Hepatocyte (in vitro differentiated cells): Measurements from ENCODE around the gene EEF1AKMT4. TPM values are rescaled to one million over a fixed set of nuclear protein-coding genes. Genes with fewer than 3 reads are reported as not detected.

Source experiments
- DNase-seq: peaks from one replicate; pipeline ENCODE4 v3.0.0-alpha.2; 2016; ENCODE audit warnings: low spot score
- H2AFZ ChIP-seq: fragments of 200-600 bp; sonication (generic); 2 replicates; pipeline ENCODE4 v1.6.0; 2016; ENCODE audit warnings: antibody characterized with exemption, mild to moderate bottlenecking
- H3K27ac ChIP-seq: fragments of 200-600 bp; sonication (generic); 2 replicates; pipeline ENCODE4 v1.5.1; 2016; ENCODE audit warnings: mild to moderate bottlenecking
- H3K27me3 ChIP-seq: fragments of 200-600 bp; sonication (generic); 2 replicates; pipeline ENCODE4 v1.6.1; 2016
- H3K36me3 ChIP-seq: fragments of 200-600 bp; sonication (generic); replicated peaks from 2 replicates; pipeline ENCODE4 v1.5.1; 2016; ENCODE audit warnings: low read depth; ENCODE audit not compliant: insufficient read depth
- H3K4me1 ChIP-seq: fragments of 200-600 bp; sonication (generic); 2 replicates; pipeline ENCODE4 v1.5.1; 2016; ENCODE audit warnings: mild to moderate bottlenecking, moderate library complexity; ENCODE audit not compliant: insufficient read depth
- H3K4me2 ChIP-seq: fragments of 200-600 bp; sonication (generic); 2 replicates; pipeline ENCODE4 v1.6.0; 2016
- H3K4me3 ChIP-seq: fragments of 200-600 bp; sonication (generic); 2 replicates; pipeline ENCODE4 v1.5.1; 2016; ENCODE audit warnings: mild to moderate bottlenecking
- H3K79me2 ChIP-seq: fragments of 200-600 bp; sonication (generic); 2 replicates; pipeline ENCODE4 v1.6.0; 2017; ENCODE audit warnings: mild to moderate bottlenecking
- H3K9me2 ChIP-seq: fragments of 200-600 bp; sonication (generic); replicated peaks from 2 replicates; pipeline ENCODE4 v1.6.0; 2017; ENCODE audit warnings: mild to moderate bottlenecking; ENCODE audit not compliant: insufficient read depth
- H3K9me3 ChIP-seq: fragments of 200-600 bp; sonication (generic); 2 replicates; pipeline ENCODE4 v1.5.1; 2016; ENCODE audit warnings: low read depth, mild to moderate bottlenecking
- H4K20me1 ChIP-seq: fragments of 200-600 bp; sonication (generic); 2 replicates; pipeline ENCODE4 v1.6.0; 2016; ENCODE audit warnings: mild to moderate bottlenecking; ENCODE audit not compliant: insufficient read depth, poor library complexity, severe bottlenecking
- CTCF ChIP-seq: fragments of 200-600 bp; sonication (generic); IDR thresholded peaks from 2 replicates; pipeline ENCODE4 v1.5.1; 2016; ENCODE audit warnings: antibody characterized with exemption, mild to moderate bottlenecking; ENCODE audit not compliant: poor library complexity
- EZH2 ChIP-seq: fragments of 200-600 bp; sonication (generic); IDR thresholded peaks from 2 replicates; pipeline ENCODE4 v1.6.1; 2016; ENCODE audit warnings: antibody characterized with exemption, mild to moderate bottlenecking, borderline replicate concordance
- EZH2phosphoT487 ChIP-seq: fragments of 200-600 bp; sonication (generic); IDR thresholded peaks from one replicate; pipeline ENCODE4 v1.6.1; 2018; ENCODE audit warnings: antibody characterized with exemption, mild to moderate bottlenecking, low read depth, moderate library complexity; ENCODE audit not compliant: unreplicated experiment, severe bottlenecking
- WGBS: methylation state at CpG from one replicate; pipeline ENCODE4 v1.1.6; 2016; ENCODE audit warnings: low lambda C conversion rate; ENCODE audit errors: missing lambda C conversion rate; 5-methylcytosine and 5-hydroxymethylcytosine counted together
- polyA plus RNA-seq: library from polyadenylated mRNA; unstranded; fragments of >200 nt; fragmentation: Nextera tagmentation; extraction: Ambion mirVana; gene quantifications from 2 replicates; pipeline ENCODE4 v1.2.1, GENCODE V29; 2016
- total RNA-seq: library from RNA; depleted of rRNA; stranded (reverse); fragments of >200 nt; gene quantifications from 2 replicates; pipeline ENCODE4 v1.2.3, GENCODE V29; 2014

Gene EEF1AKMT4
- total and polyA plus RNA-seq, 2 experiments from 2014 or later = 9.8 to 13.5 TPM

- H3K9me2 ChIP-seq = no peaks in the 10 kb centered on the region
- H3K27ac ChIP-seq = no peak overlapping the region
- peak overlapping the region; percentile 99 for H3K4me2 ChIP-seq
- H4K20me1 ChIP-seq = no peaks in the 10 kb centered on the region
- no peaks in the 10 kb centered on the region for H3K9me3 ChIP-seq
- H3K4me3 ChIP-seq = peak overlapping the region; percentile 61
- H3K4me1 ChIP-seq = peaks cover 12% of the 10 kb centered on the region
- H3K27me3 ChIP-seq = peaks cover 62% of the 10 kb centered on the region
- no peaks in the 10 kb centered on the region for H3K36me3 ChIP-seq
- peak overlapping the region; percentile 66 for H2AFZ ChIP-seq
- TF ChIP-seq EZH2 (peak; percentile 57), CTCF (no peak), EZH2phosphoT487 (no peak)
- H3K79me2 ChIP-seq = no peaks in the 10 kb centered on the region
- WGBS = 13% methylated on average over 60 of the region's 79 CpGs
- no peak for DNase-seq
Observed at GRCh38 chr3:184230603-184231528, 18.6 kb upstream of the EEF1AKMT4 start.

GRCh38 chr3:184231671-184232070, 17.8 kb upstream of the EEF1AKMT4 start:
- Histone ChIP-seq H3K9me2 (no peaks in the 10 kb centered on the region), H3K36me3 (no peaks in the 10 kb centered on the region), H4K20me1 (no peaks in the 10 kb centered on the region), H3K4me1 (peaks cover 12% of the 10 kb centered on the region), H3K9me3 (no peaks in the 10 kb centered on the region), H3K79me2 (no peaks in the 10 kb centered on the region), H3K4me3 (no peak overlapping the region), H3K27ac (no peak overlapping the region), H3K27me3 (peaks cover 55% of the 10 kb centered on the region), H2AFZ (no peak overlapping the region), H3K4me2 (no peak overlapping the region)
- WGBS = 74% methylated on average over 3 of the region's 3 CpGs
- no peak for DNase-seq
- TF ChIP-seq CTCF (no peak), EZH2phosphoT487 (no peak), EZH2 (no peak)

GRCh38 chr3:184233127-184233843, 16.2 kb upstream of the EEF1AKMT4 start:
- no peaks in the 10 kb centered on the region for H3K9me3 ChIP-seq
- no peaks in the 10 kb centered on the region for H3K9me2 ChIP-seq
- no peak for DNase-seq
- no peak overlapping the region for H2AFZ ChIP-seq
- H4K20me1 ChIP-seq = no peaks in the 10 kb centered on the region
- TF ChIP-seq EZH2 (no peak), CTCF (no peak), EZH2phosphoT487 (no peak)
- H3K4me2 ChIP-seq = no peak overlapping the region
- H3K27ac ChIP-seq = no peak overlapping the region
- H3K27me3 ChIP-seq = peaks cover 39% of the 10 kb centered on the region
- no peaks in the 10 kb centered on the region for H3K79me2 ChIP-seq
- H3K4me1 ChIP-seq = peaks cover 12% of the 10 kb centered on the region
- H3K4me3 ChIP-seq = no peak overlapping the region
- 91% methylated on average over 23 of the region's 23 CpGs for WGBS
- H3K36me3 ChIP-seq = no peaks in the 10 kb centered on the region
